Immature natural killer cell (primary cell): ENCODE measurements around the gene STMP1. TPM values are rescaled to one million over a fixed set of nuclear protein-coding genes. Genes with fewer than 3 reads are reported as not detected.
"Not testable (repeated sequence)": the region's sequence is repeated elsewhere in the genome, so short reads cannot be mapped to it uniquely, and the experiment has no call there.

ENCODE experiments used
- DNase-seq, 3 donors: peaks; one replicate each; pipeline ENCODE4 v3.0.0; 2022; ENCODE audit warnings: mixed read lengths in 1 of 3
- H3K27ac Mint-ChIP-seq, 6 donors: one replicate each; pipeline ENCODE4 v1.8.0; 2020; ENCODE audit warnings: mixed read lengths in 6 of 6, mild to moderate bottlenecking in 5 of 6, inconsistent platforms in 4 of 6, moderate library complexity in 3 of 6
- H3K27me3 Mint-ChIP-seq, 3 donors: one replicate each; pipeline ENCODE4 v1.8.0; 2020 to 2021; ENCODE audit warnings: low read depth in 3 of 3, mild to moderate bottlenecking in 3 of 3, mixed read lengths in 3 of 3, moderate library complexity in 3 of 3, inconsistent platforms in 1 of 3
- H3K36me3 Mint-ChIP-seq, 3 donors: one replicate each; pipeline ENCODE4 v1.8.0; 2020; ENCODE audit warnings: mixed read lengths in 3 of 3, inconsistent platforms in 2 of 3, mild to moderate bottlenecking in 2 of 3
- H3K4me1 Mint-ChIP-seq, 2 donors: one replicate each; pipeline ENCODE4 v1.8.0; 2020; ENCODE audit warnings: inconsistent platforms in 2 of 2, mild to moderate bottlenecking in 2 of 2, mixed read lengths in 2 of 2, moderate library complexity in 1 of 2
- H3K4me3 Mint-ChIP-seq, 5 donors: one replicate each; pipeline ENCODE4 v1.8.0; 2020; ENCODE audit warnings: mild to moderate bottlenecking in 5 of 5, mixed read lengths in 5 of 5, inconsistent platforms in 3 of 5, moderate library complexity in 3 of 5
- H3K9me3 Mint-ChIP-seq, 6 donors: one replicate each; pipeline ENCODE4 v1.8.0; 2020; ENCODE audit warnings: mild to moderate bottlenecking in 6 of 6, mixed read lengths in 6 of 6, inconsistent platforms in 4 of 6, moderate library complexity in 3 of 6
- polyA plus RNA-seq, 3 donors: library from polyadenylated mRNA; unstranded; fragments of 300-500 nt; fragmentation: Illumina TruSeq; gene quantifications; one replicate each; pipeline ENCODE4 v1.2.3, GENCODE V29; 2021

The STMP1 gene
- polyA plus RNA-seq, 3 donors from 2014 or later: 67.5 to 92.1 (median 74.8) TPM

DNA sequence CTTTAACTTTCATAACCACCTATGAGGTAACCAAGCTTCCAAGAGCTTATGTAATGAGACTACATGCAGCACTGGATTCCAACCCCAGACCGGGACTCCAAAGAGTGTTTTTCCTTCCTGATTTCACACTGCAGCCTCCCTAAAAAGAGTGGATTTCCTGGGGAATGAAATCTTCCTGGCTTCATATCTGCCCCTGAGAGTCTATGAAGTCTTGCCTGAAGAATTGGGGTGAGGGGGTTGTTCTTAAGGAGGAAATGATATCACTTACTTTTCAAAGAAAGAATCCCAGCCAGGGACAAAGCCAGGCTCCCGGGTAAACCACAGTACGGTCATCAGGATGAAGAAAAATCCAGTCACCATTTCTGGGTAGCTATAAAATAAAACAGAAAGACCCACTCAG lies 29.7 kb downstream of the STMP1 start:
- no peak overlapping the region for H3K27ac Mint-ChIP-seq
- H3K9me3 Mint-ChIP-seq: no peaks in the 10 kb centered on the region
- no peak overlapping the region for H3K4me3 Mint-ChIP-seq
- H3K27me3 Mint-ChIP-seq: peaks cover 0 to 2% (median 0%) of the 10 kb centered on the region in 3 donors
- no peaks in the 10 kb centered on the region for H3K4me1 Mint-ChIP-seq
- no peak for DNase-seq
- peaks cover 7 to 30% (median 28%) of the 10 kb centered on the region in 3 donors for H3K36me3 Mint-ChIP-seq

DNA sequence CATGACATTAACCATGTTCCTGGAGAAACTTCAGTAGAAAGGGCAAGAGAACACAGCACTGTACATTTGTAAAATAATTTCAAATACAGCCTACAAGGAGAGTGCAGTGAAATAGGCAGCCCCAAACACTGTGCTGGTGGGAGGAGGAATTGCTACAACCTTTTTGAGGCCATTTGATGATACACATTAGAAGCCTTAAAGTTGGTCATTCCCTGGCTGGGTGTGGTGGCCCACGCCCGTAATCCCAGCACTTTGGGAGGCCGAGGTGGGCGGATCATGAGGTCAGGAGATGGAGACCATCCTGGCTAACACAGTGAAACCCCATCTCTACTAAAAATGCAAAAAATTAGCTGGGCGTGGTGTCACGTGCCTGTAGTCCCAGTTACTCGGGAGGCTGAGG lies 30.3 kb downstream of the STMP1 start:
- H3K9me3 Mint-ChIP-seq, H3K27me3 Mint-ChIP-seq, H3K27ac Mint-ChIP-seq, DNase-seq, H3K4me1 Mint-ChIP-seq, H3K4me3 Mint-ChIP-seq: not testable (repeated sequence)
- peaks cover 2 to 30% (median 24%) of the 10 kb centered on the region in 3 donors for H3K36me3 Mint-ChIP-seq

DNA sequence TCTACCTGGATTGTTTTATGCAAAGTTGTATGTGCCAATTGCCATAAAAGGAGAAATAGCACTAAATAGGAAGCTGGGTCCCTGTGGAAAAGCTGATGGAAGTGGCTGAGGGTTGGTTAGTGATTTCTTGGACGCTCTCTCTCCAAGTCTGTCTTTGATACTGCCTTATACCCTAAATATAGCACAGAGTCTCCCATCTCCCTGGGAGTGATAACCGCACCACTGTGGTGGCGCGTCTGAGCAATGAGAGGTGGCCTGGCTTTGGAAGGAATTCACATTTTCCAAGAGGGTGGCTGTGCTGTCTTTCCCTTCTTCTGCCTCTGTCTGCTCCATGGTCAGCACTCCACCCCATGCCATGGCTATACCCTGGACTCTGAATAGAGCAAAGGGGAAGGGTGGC lies 31.2 kb downstream of the STMP1 start:
- Mint-ChIP-seq H3K4me1 (no peaks in the 10 kb centered on the region), H3K4me3 (no peak overlapping the region), H3K9me3 (no peaks in the 10 kb centered on the region), H3K36me3 (peaks cover 2 to 32% (median 24%) of the 10 kb centered on the region in 3 donors), H3K27ac (no peak overlapping the region), H3K27me3 (peaks cover 0 to 2% (median 0%) of the 10 kb centered on the region in 3 donors)
- no peak for DNase-seq

DNA sequence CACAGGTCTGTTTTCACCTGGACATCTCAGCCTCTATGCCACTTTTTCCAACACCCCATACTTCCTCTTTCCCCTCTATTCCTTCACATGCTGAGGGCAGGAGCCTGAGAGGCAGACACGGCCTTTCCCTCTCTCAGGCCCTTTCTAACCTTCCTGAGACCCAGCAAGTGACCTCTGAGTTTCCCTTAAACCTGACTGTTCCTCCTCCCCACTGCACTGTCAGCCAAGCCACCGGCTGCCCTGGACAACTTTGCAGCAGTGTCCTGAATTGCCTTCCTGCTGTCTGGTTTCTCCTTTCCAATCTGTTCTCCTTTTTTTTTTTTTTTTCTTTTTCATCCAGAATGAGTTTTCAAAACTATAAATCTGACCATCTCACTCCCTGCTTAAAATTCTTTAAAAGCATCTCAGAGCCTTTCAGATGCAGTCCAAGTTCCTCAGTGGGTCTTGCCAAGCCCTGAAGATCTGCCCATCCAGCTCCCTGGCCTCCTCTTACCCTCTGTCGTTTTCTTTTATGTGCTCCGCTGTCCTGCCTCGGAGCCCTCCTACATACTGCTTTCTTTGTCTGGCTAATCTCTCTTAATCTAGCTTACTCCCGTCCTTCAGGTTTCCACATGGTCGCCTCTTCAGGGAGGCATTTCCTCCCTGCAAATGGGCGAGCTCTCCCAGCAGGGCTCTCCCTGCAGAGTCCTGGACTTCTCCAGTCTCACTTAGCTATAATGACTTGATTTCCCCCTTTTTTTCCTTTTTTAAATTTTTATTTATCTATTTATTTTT lies 35.1 kb downstream of the STMP1 start:
- Mint-ChIP-seq H3K36me3 (peaks cover 8 to 34% (median 33%) of the 10 kb centered on the region in 3 donors), H3K4me1 (no peaks in the 10 kb centered on the region), H3K4me3 (no peak overlapping the region), H3K27ac (no peak overlapping the region), H3K9me3 (no peaks in the 10 kb centered on the region), H3K27me3 (peaks cover 0 to 2% (median 0%) of the 10 kb centered on the region in 3 donors)
- DNase-seq: no peak

DNA sequence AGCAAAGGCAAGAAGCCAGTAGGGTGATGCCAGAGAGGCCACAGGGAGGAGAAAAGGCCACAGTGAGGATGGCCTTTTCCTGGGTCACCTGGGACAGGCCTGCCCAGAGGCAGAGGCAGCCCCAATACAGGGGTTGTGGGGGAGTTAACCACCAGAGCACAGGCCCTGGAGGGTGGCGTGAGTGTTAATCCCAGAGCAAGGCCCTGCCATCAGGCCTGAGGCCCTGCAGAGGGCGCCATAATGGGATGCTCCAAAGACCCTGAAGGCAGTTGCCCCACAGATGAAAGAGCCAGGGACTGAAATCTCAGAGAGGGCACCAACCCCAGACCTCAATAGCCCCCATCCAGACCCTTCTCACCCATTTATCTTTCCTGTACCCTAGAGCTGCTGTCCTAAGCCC lies 41.8 kb downstream of the STMP1 start:
- Mint-ChIP-seq H3K4me1 (no peaks in the 10 kb centered on the region), H3K36me3 (peaks cover 5 to 18% (median 13%) of the 10 kb centered on the region in 3 donors), H3K4me3 (no peak overlapping the region), H3K9me3 (no peaks in the 10 kb centered on the region), H3K27ac (no peak overlapping the region), H3K27me3 (no peaks in the 10 kb centered on the region)
- DNase-seq: no peak

DNA sequence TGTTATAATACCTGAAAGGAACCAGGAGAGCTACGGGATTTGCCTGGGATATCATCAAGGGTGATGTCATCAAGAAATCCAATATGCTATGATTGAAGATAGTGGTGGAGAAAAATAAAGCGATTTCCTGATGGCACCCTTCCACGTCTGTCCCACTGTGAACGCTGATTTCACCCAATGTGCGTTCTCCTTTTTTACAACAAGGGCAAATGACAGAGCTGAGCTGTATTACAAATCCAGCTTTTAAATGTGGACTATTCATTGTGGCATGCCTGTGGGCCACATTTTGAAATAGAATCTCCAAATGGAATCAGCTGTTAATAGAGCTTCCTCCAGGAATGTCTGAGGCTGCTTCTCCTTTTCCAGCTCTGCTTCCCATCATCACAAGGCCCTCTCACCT lies 42.4 kb downstream of the STMP1 start:
- Mint-ChIP-seq H3K9me3 (no peaks in the 10 kb centered on the region), H3K36me3 (peaks cover 5 to 13% (median 12%) of the 10 kb centered on the region in 3 donors), H3K27ac (no peak overlapping the region), H3K4me1 (no peaks in the 10 kb centered on the region), H3K27me3 (no peaks in the 10 kb centered on the region), H3K4me3 (no peak overlapping the region)
- no peak for DNase-seq

DNA sequence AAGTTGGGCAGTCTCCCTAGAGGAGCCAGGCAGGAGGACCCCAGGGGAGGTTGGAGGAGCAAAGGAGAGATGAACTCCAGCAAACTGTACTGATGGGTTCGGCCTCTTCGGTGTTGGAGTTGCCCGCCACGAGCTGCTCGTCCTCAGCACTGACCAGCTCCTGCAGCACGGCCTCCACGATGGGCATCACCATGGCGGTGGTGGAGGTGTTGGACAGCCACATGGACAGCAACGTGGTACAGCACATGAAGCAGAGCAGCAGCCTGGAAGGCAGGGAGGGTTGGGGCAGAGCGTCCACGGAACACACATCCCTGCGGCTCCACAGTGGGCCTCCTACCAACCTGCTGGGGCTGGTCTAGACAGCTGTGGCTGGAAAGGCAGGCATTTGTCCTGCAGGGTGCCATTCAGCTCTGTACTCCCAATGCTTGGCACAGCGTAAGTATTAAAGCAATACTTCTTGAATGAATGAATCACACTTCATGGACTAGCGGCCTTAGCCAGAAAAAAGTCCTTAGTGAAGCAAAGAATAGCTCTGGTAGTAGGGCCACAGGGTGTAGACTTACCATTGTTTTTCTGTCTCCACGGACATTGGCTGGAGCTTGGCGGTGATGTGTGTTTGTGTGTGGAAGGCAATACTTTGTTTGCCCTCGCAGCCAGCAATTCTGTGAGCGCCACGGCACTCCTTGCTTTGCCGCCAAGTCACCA lies 43.9 kb downstream of the STMP1 start:
- H3K27ac Mint-ChIP-seq: no peak overlapping the region
- no peaks in the 10 kb centered on the region for H3K4me1 Mint-ChIP-seq
- no peaks in the 10 kb centered on the region for H3K27me3 Mint-ChIP-seq
- peaks cover 0 to 3% (median 1%) of the 10 kb centered on the region in 3 donors for H3K36me3 Mint-ChIP-seq
- no peak for DNase-seq
- H3K9me3 Mint-ChIP-seq: no peaks in the 10 kb centered on the region
- no peak overlapping the region for H3K4me3 Mint-ChIP-seq

DNA sequence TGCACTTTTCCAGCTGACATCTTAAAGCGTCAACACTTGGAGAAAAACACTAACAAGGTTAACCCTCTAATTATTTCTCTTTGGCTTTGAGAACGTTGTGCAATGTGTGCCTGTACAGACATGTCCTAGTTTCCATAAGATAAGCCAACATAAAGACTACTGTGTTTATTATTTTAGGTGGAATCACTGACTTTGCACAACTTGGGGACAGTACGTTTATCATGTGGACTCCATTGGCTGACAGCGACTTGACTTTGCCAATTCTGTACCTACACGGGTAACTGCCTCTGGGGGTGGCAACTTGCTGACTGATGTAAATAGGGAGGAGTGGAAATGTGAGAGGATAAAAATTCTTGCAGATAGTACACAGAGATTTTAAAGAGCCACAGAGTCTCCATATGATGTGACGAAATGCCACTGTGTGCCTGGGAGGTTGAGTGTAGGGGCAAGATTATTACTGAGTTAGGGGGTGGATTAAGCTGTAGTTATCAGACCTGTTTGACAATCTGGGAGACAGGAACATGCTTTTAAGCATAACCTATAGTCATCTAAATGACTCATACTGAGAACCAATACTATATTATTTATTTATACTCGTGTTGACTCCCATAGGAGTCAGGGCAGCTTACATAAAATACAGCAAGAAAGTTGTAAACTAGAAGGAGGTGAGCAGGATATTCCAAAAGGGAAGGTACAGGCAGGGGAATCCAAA lies 44.7 kb downstream of the STMP1 start:
- H3K27me3 Mint-ChIP-seq: peaks cover 0 to under 1% (median 0%) of the 10 kb centered on the region in 3 donors
- peaks cover 0 to 3% (median 0%) of the 10 kb centered on the region in 3 donors for H3K36me3 Mint-ChIP-seq
- no peaks in the 10 kb centered on the region for H3K9me3 Mint-ChIP-seq
- no peaks in the 10 kb centered on the region for H3K4me1 Mint-ChIP-seq
- H3K27ac Mint-ChIP-seq: no peak overlapping the region
- no peak overlapping the region for H3K4me3 Mint-ChIP-seq
- DNase-seq: no peak

DNA sequence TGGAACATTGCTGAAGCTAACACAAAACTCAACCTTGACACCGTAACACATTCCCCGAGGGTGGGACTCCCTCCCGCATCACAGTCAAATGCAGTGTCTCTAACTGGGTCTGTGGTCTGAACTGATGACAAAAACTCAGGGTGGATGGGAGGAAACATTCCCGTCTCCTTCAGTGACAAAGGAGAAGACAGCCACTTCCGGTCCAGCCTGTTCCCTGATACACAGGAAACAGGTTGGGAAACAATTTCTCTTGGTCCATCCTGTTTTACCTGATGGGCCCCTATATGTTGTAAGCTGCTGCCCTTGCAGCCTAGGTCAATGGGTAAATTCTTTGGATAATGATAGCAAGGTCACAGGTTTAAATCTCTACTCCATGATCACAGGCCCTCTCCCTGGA lies 45.3 kb downstream of the STMP1 start:
- Mint-ChIP-seq H3K27ac (no peak overlapping the region), H3K36me3 (peaks cover 0 to 3% (median 0%) of the 10 kb centered on the region in 3 donors), H3K4me3 (no peak overlapping the region), H3K4me1 (no peaks in the 10 kb centered on the region), H3K9me3 (no peaks in the 10 kb centered on the region), H3K27me3 (peaks cover 0 to 2% (median 0%) of the 10 kb centered on the region in 3 donors)
- no peak for DNase-seq

DNA sequence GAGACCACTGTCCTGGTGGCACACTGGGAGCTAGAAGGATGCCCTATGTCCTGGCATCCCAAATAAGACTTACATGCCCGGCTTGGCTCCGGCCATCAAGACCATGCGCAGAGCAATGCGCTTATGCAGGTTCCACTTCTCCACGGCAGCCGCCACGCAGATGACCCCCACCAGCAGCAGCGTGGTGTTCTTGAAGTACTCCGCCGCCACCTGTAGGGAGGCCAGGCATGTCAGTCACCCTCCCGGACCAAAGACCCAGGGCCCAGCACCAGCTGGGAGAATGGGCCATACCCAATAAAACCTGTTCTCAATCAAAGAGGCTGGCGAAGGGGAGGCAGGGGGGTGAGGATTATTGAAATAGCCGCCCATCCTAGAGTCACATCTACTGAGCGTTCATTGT lies 45.7 kb downstream of the STMP1 start:
- H3K9me3 Mint-ChIP-seq: no peaks in the 10 kb centered on the region
- H3K27me3 Mint-ChIP-seq: peaks cover 0 to 2% (median 0%) of the 10 kb centered on the region in 3 donors
- H3K27ac Mint-ChIP-seq: no peak overlapping the region
- no peaks in the 10 kb centered on the region for H3K4me1 Mint-ChIP-seq
- H3K4me3 Mint-ChIP-seq: no peak overlapping the region
- DNase-seq: no peak
- peaks cover 0 to 3% (median 0%) of the 10 kb centered on the region in 3 donors for H3K36me3 Mint-ChIP-seq

DNA sequence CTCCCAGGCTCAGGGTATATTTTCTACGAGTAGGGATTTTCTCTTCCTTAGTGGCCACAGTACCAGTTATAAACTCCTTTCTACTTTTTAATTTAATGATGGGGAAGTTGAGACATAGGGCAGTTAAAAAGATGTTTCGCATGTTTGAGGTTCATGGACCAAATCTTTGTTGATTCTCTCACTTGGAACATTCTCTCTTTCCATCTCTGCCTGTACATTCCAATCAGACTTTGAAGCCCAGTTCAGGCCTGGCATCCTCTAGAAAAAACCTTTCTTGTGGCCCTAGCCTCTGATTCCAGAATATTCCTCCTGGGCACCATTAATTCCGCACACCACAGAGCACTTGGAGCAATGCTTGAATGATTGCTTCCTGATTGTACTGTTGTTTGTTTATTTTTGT lies 47.2 kb downstream of the STMP1 start:
- Mint-ChIP-seq H3K4me1 (no peaks in the 10 kb centered on the region), H3K27ac (no peak overlapping the region), H3K4me3 (no peak overlapping the region)

DNA sequence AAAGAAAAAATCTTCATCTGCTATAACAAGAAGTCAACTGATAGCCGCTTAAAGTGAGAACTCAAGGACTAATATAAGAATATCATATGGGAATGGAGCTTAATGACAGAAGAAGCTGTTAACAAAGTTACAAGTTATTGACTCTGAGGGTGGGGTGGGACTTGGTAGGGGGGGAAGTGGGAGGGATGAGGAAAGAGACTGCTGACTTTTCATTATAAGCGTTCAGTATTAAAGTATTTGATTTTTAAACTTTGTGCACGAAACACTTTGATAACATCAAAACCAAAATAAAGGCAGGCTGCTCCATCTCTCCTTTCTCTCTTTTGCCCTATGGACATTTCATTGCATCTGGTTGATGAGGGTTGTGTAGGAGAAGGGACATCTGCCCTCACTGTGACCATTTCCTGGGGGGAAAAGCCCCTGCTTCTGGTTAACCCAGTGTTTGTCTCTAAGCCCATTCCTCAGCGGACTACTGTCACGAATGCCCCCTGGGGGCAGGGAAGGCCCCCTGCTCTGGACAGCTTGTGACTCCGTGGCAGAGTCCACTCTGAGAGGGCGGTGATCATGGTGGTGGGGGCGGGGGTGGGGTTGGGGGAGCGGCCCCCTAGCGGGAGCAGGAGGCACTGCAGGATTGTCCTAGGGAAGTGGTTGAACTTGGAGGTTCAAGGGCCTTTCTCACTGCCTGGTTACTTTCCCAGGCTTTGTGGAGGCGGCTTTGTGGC lies 48.3 kb downstream of the STMP1 start:
- peak in 1 of 3 donors; percentile 6 for DNase-seq
- H3K27me3 Mint-ChIP-seq: peaks cover 0 to 2% (median 2%) of the 10 kb centered on the region in 3 donors
- H3K36me3 Mint-ChIP-seq: no peaks in the 10 kb centered on the region
- H3K4me1 Mint-ChIP-seq: no peaks in the 10 kb centered on the region
- no peak overlapping the region for H3K4me3 Mint-ChIP-seq
- H3K27ac Mint-ChIP-seq: no peak overlapping the region
- H3K9me3 Mint-ChIP-seq: no peaks in the 10 kb centered on the region

More for the DNA sequence above, 47.2 kb downstream of the STMP1 start:
- Mint-ChIP-seq H3K27me3 (peaks cover 0 to 2% (median 2%) of the 10 kb centered on the region in 3 donors), H3K9me3 (no peaks in the 10 kb centered on the region), H3K36me3 (peaks cover 0 to 3% (median 0%) of the 10 kb centered on the region in 3 donors)
- DNase-seq: no peak

DNA sequence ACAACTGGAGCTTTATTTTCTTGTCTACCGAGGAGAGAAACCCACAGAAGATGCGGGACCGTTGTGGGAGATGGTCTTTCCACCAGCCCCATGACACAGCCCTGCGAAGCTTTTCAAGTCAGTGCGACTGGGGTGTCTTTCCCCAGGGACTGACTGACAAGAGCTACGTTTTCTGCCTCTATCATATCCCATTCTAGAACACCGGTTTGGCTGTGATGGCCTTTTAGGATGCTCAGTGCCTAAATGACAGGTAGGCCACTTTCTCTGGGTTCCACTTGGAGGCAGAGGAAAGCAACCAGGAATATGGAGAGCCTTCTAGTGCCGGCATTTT lies 48.8 kb downstream of the STMP1 start:
- Mint-ChIP-seq H3K4me3 (no peak overlapping the region), H3K4me1 (no peaks in the 10 kb centered on the region), H3K36me3 (no peaks in the 10 kb centered on the region), H3K9me3 (no peaks in the 10 kb centered on the region), H3K27ac (no peak overlapping the region), H3K27me3 (peaks cover 0 to 2% (median 2%) of the 10 kb centered on the region in 3 donors)
- no peak for DNase-seq
